Astrocyte (in vitro differentiated cells and primary cell): ENCODE measurements around the gene TBC1D2B. TPM values are rescaled to one million over a fixed set of nuclear protein-coding genes. Genes with fewer than 3 reads are reported as not detected.
"Not testable (repeated sequence)": the region's sequence is repeated elsewhere in the genome, so short reads cannot be mapped to it uniquely, and the experiment has no call there.

Experiments
- DNase-seq: peaks from one replicate; pipeline ENCODE4 v3.0.0-alpha.2; 2010; ENCODE audit warnings: low read depth
- FAIRE-seq: peaks from 2 replicates; lab custom pipeline; 2011; peaks lifted over from hg19 to GRCh38; lab: Jason Lieb, UNC
- H2AFZ ChIP-seq: 2 replicates; pipeline ENCODE4 v1.6.0; 2012; ENCODE audit warnings: low read depth, low read length, inconsistent platforms
- H3K27ac ChIP-seq: 2 replicates; pipeline ENCODE4 v1.5.1; 2011; ENCODE audit warnings: low read depth, low read length, inconsistent platforms
- H3K27me3 ChIP-seq: 2 replicates; pipeline ENCODE4 v1.6.0; 2011; ENCODE audit warnings: low read length, inconsistent platforms; ENCODE audit not compliant: insufficient read depth
- H3K36me3 ChIP-seq: 2 replicates; pipeline ENCODE4 v1.5.1; 2011; ENCODE audit warnings: low read length, inconsistent platforms; ENCODE audit not compliant: insufficient read depth
- H3K4me1 ChIP-seq: 2 replicates; pipeline ENCODE4 v1.5.1; 2011; ENCODE audit warnings: low read length, inconsistent platforms; ENCODE audit not compliant: insufficient read depth
- H3K4me2 ChIP-seq: 2 replicates; pipeline ENCODE4 v1.6.0; 2012; ENCODE audit warnings: low read length, inconsistent platforms
- H3K4me3 ChIP-seq: 2 replicates; pipeline ENCODE4 v1.5.1; 2011; ENCODE audit warnings: low read depth, mild to moderate bottlenecking, low read length, inconsistent platforms; ENCODE audit not compliant: insufficient read depth
- H3K79me2 ChIP-seq: 2 replicates; pipeline ENCODE4 v1.6.0; 2012; ENCODE audit warnings: mild to moderate bottlenecking, low read length, inconsistent platforms; ENCODE audit not compliant: insufficient read depth
- H3K9ac ChIP-seq: 2 replicates; pipeline ENCODE4 v1.6.0; 2012; ENCODE audit warnings: mild to moderate bottlenecking, low read length, inconsistent platforms
- H3K9me3 ChIP-seq: 2 replicates; pipeline ENCODE4 v1.5.1; 2012; ENCODE audit warnings: low read depth, mild to moderate bottlenecking, low read length, inconsistent platforms; ENCODE audit not compliant: insufficient read depth
- H4K20me1 ChIP-seq: 2 replicates; pipeline ENCODE4 v1.6.0; 2012; ENCODE audit warnings: low read length, inconsistent platforms; ENCODE audit not compliant: insufficient read depth
- H3K27ac Mint-ChIP-seq: one replicate; pipeline ENCODE4 v1.8.0; 2021; ENCODE audit warnings: mild to moderate bottlenecking, mixed read lengths; ENCODE audit not compliant: unreplicated experiment
- H3K27me3 Mint-ChIP-seq: one replicate; pipeline ENCODE4 v1.8.0; 2021; ENCODE audit warnings: low read depth, mixed read lengths; ENCODE audit not compliant: unreplicated experiment
- H3K36me3 Mint-ChIP-seq: one replicate; pipeline ENCODE4 v1.8.0; 2021; ENCODE audit warnings: low read depth, mixed read lengths; ENCODE audit not compliant: unreplicated experiment
- H3K4me1 Mint-ChIP-seq: one replicate; pipeline ENCODE4 v1.8.0; 2021; ENCODE audit warnings: low read depth, mixed read lengths; ENCODE audit not compliant: unreplicated experiment
- H3K4me3 Mint-ChIP-seq: one replicate; pipeline ENCODE4 v1.8.0; 2021; ENCODE audit warnings: mild to moderate bottlenecking, moderate library complexity, mixed read lengths; ENCODE audit not compliant: unreplicated experiment
- H3K9me3 Mint-ChIP-seq: one replicate; pipeline ENCODE4 v1.8.0; 2021; ENCODE audit warnings: mild to moderate bottlenecking, mixed read lengths; ENCODE audit not compliant: unreplicated experiment
- total RNA-seq: library from RNA; stranded (reverse); gene quantifications from 2 replicates; pipeline ENCODE4 v1.2.1, GENCODE V29; 2021

The TBC1D2B gene
- total RNA-seq, 1 donor from 2014 or later: 21.3 TPM

- H3K36me3 ChIP-seq, DNase-seq, H3K27ac Mint-ChIP-seq, FAIRE-seq, H3K4me3 ChIP-seq, H3K36me3 Mint-ChIP-seq, H3K9me3 ChIP-seq, H3K4me2 ChIP-seq, H3K79me2 ChIP-seq, H3K9ac ChIP-seq, H3K4me3 Mint-ChIP-seq, H3K4me1 Mint-ChIP-seq, H3K27ac ChIP-seq, H3K4me1 ChIP-seq, H3K27me3 ChIP-seq, H2AFZ ChIP-seq, H4K20me1 ChIP-seq, H3K9me3 Mint-ChIP-seq: not testable (repeated sequence)
- H3K27me3 Mint-ChIP-seq: peaks cover 24% of the 10 kb centered on the region
Observed at GRCh38 chr15:77977903-77978758, 99.4 kb downstream of the TBC1D2B start.

- peaks cover 16% of the 10 kb centered on the region for H3K27me3 Mint-ChIP-seq
- not testable (repeated sequence) for H3K36me3 ChIP-seq, FAIRE-seq, H3K4me2 ChIP-seq, H3K9ac ChIP-seq, H3K4me1 Mint-ChIP-seq, H2AFZ ChIP-seq, H3K79me2 ChIP-seq, H3K27me3 ChIP-seq, DNase-seq, H3K9me3 Mint-ChIP-seq, H3K27ac Mint-ChIP-seq, H3K4me1 ChIP-seq, H3K27ac ChIP-seq, H3K4me3 ChIP-seq, H3K9me3 ChIP-seq, H4K20me1 ChIP-seq, H3K36me3 Mint-ChIP-seq, H3K4me3 Mint-ChIP-seq
Observed at GRCh38 chr15:77976760-77977525, 100.6 kb downstream of the TBC1D2B start.

GRCh38 chr15:77976095-77976450 lies 101.4 kb downstream of the TBC1D2B start:
- H3K9ac ChIP-seq, H3K36me3 Mint-ChIP-seq, H4K20me1 ChIP-seq, H3K9me3 Mint-ChIP-seq, H3K4me1 Mint-ChIP-seq, FAIRE-seq, H3K79me2 ChIP-seq, H3K4me3 Mint-ChIP-seq, H3K27ac Mint-ChIP-seq, H3K9me3 ChIP-seq, H3K27me3 ChIP-seq, H3K27ac ChIP-seq, DNase-seq, H2AFZ ChIP-seq, H3K4me2 ChIP-seq, H3K4me1 ChIP-seq, H3K36me3 ChIP-seq, H3K4me3 ChIP-seq: not testable (repeated sequence)
- H3K27me3 Mint-ChIP-seq: peaks cover 11% of the 10 kb centered on the region
